Stimulated activated CD8-positive, alpha-beta memory T cell treated with anti-CD3 and anti-CD28 coated beads, Interleukin-2, amount 100 ng/mL, for 1 hour (primary cell): ENCODE results near the gene MAGI2.

ENCODE experiments used
- DNase-seq, 2 donors: peaks; one replicate each; pipeline ENCODE4 v3.0.0-alpha.2; 2020; ENCODE audit warnings: low read depth in 2 of 2

The MAGI2 gene

DNA sequence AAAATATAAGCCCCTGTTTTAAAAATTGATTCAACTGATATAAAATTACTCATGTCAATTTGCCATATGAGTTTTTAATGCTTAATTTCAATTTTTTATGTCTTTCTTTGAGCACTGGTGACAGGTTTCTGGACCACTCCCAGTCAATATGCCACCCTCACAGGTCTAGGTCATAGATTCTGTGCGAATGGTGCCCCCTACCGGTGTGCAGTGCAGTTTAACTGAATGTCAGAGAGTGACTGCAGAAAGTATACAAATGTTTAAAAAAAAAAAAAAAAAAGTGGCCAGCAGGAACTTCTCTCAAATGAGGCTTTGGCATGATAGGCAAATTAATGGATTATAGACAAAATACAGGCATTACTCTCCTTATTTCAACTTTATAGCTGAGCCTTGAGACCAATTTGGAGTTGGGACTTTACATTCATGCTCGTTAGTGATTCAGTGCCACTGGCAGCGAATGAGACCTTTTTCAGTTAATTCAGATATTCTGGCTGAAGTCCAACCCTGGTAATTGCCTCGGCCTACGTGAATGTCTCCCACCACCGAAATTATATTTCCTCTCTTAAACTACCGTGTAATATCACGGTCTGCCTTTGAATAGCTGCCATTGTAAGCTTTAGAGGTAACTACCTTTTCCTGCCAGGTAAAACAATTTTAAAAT is 1227.3 kb downstream of the MAGI2 start:
- no peak for DNase-seq

DNA sequence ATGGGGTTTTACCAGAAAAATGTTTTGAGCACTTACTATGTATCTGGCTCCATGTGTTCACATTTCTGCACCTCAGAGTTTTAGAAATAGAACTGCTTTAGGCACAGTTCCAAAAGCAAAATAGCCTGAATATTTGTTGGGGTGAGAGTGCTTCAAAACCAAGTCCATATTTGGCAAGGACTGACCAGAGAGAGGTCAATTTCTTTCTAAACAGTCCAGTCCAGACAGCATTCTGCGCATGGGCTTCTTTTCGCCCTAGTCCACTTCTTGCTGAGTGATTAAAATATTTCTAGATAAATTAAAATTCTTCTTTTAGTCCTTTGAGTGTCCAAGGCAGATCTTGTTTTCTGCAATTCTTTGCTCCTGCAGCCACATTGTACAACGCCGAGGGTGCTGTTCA is 1227.9 kb downstream of the MAGI2 start:
- no peak for DNase-seq

- no peak for DNase-seq
Observed at GRCh38 chr7:78224923-78225322, 1228.5 kb downstream of the MAGI2 start.

- no peak for DNase-seq
Observed at GRCh38 chr7:78223598-78223997, 1229.9 kb downstream of the MAGI2 start.

DNA sequence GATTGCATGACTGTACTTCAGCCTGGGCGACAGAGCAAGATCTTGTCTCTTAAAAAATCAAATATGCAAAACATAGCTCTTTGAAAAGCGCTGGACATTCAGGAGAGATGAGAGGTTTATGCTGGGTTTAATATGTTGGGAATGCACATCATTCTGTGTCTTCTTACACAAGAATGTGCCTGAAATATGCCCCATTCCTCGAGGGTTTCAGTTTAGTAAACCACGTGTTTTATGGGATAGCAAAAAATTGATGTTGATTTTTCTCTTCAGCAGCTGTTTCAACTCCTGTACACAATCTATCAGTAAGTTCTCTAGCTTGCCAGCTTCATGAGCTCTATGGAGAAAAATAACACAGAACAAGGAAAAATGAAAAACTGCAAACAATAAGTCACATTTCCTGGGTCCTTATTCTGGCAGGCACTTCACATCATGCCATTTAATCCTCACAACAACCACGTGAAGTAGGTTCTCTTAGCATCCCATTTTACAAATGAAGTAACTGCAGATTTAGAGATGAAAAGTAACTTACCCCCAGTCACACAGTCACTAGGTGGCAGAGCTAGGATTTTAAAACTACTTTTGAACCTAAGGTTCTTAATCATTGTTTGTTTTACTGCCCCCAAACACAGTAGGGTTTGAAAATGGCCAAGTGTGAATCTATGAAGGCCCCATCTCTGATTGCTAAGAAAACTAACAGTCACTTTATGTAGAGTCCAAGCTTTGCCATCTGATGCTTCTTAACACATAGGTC is 1231.3 kb downstream of the MAGI2 start:
- no peak for DNase-seq

DNA sequence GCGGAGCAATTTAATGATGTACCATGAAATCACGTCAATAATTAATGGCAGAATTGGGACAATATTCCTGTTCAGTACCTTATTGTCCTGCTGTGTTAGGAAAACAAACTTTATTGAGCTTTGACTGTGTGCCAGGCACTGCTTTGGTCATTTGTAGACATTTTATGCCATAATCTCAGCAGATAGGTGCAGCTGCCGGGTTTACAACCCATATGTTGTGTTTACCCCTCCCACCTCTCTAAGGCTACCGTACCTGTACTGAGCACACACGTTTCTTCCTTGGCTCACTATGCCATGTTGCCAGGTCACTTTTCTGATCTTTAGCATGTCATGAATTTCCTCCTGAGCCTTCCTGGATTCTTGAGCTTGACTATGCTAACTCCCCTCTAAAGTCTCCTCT is 1232.7 kb downstream of the MAGI2 start:
- no peak for DNase-seq

- no peak for DNase-seq
Observed at GRCh38 chr7:78218876-78219275, 1234.6 kb downstream of the MAGI2 start.

DNA sequence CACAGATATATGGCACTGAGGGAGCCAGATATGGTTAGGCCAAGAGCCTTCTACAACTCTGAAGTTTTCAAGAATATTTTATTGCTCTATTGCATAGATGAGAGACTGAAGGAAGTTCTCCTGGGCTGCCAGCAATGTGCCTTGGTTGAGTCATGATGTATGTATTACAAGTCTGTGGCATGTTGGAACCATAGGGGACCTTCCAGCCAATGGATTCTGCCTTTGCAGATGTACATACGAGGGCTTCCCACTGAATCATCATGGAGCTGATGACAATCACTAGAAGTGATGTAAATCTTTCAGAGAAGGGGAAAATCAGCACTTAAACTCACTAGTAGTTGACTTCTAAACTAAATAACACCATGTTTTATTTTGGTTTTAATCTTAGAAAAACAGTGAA is 1235.4 kb downstream of the MAGI2 start:
- no peak for DNase-seq

GRCh38 chr7:78215199-78215598 is 1238.3 kb downstream of the MAGI2 start:
- DNase-seq = no peak

DNA sequence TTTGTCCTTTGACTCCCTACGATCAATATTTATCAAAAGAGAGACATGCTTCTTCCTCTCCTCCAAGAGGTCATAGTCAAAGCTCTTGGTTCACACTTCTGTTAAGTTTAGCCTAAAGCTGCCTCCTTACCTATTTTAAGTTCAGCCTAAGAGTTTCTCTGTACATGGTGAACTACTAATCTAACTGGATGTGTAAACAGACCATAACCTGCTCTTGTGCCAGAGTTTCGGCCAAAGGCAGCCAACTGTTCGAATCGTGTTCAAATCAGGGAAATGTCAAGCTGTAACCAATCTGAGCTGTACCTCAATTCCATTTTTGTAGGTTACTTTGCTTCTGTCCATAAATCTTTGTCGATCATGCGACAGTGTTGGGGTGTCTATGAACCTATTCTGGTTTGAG is 1240.1 kb downstream of the MAGI2 start:
- DNase-seq = no peak

- no peak for DNase-seq
Observed at GRCh38 chr7:78212476-78213060, 1240.9 kb downstream of the MAGI2 start.

DNA sequence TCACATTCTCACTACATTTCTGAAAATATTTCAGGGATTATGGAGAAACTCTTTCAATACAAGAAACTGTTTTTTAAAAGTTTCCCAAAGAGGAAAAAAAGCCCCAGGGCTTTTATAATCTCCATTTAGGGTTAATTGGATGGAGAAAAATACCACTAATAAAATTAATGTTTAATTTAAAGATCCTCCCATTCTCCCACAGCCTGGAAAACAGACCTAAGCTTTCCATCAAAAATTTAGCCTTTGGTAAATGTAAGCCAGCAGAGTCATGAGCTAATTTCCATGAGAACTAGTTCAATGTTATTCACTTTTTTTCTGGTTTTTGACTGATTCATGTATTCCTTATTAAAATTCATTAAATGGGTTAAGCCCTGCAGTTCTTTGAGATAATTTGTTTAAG is 1246.2 kb downstream of the MAGI2 start:
- no peak for DNase-seq

GRCh38 chr7:78206769-78207168 is 1246.7 kb downstream of the MAGI2 start:
- DNase-seq = no peak

DNA sequence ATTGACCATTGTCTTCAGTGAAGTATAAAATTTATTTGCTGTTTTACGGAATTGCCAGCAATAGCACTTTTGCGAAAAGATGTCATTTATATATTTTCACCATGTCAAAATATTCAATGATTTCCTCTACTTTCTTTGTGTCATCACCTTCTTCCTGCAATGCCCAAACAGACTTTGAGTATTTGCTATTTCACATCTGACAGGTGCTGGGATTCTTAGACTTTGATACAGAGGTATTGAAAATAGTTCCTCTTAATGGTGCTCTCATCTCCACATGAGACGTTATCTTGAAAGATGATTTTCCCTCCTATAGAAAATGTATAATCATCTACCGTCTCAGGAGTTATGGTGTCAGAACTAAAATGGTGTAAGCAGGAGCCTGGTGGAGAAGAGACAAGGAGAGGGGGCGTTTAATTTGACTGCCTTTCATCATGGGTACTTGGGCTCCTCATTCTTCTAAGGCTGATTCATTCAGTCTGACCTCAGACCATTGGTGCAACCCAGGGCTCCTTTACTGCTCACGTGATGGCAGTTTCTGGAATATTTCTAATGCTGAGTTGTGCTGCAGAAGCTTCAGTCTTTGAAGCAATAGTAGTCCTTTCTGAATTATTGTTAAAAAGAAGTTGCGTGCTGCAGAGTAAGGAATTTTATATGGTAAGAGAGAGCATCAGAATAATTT is 1250.3 kb downstream of the MAGI2 start:
- no peak for DNase-seq

DNA sequence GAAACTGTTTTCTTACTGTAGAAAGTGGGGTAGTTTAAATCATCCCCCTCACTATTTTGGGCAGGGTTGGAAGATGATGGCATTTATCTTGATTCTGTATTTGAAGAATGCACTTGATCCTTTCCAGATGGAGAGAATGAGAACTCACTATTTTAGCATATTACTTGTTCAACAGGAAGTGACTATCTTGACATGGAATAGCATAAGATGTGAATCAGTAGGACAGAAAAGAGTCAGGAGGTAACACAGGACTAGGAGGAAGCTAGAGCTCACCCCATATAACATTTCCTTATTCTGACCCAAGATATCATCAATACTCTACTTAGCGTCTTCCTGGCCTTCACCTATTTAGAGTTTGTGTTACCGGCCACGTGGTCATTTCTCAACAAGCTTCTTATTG is 1254.7 kb downstream of the MAGI2 start:
- no peak for DNase-seq

- DNase-seq = no peak
Observed at GRCh38 chr7:78197447-78197846, 1256.0 kb downstream of the MAGI2 start.

DNA sequence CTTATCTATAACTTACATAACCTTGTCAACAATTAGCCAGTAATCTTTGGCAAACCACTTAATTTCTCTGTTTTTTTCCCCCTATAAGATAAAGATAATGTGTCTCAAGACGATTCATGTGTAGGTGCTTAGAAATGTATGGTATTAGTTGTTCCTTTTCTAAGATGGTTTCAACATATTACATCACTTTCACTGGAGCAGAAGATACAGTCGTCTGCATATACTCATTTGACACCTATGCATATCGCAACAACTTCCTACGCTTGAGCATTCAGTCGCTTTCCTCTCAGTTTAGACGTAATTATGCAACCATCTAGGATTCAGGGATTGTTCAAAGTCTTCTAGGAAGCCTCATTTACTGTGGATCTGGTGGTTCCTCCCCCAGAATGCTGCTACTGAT is 1258.2 kb downstream of the MAGI2 start:
- DNase-seq = no peak

GRCh38 chr7:78194611-78195010 is 1258.9 kb downstream of the MAGI2 start:
- no peak for DNase-seq

DNA sequence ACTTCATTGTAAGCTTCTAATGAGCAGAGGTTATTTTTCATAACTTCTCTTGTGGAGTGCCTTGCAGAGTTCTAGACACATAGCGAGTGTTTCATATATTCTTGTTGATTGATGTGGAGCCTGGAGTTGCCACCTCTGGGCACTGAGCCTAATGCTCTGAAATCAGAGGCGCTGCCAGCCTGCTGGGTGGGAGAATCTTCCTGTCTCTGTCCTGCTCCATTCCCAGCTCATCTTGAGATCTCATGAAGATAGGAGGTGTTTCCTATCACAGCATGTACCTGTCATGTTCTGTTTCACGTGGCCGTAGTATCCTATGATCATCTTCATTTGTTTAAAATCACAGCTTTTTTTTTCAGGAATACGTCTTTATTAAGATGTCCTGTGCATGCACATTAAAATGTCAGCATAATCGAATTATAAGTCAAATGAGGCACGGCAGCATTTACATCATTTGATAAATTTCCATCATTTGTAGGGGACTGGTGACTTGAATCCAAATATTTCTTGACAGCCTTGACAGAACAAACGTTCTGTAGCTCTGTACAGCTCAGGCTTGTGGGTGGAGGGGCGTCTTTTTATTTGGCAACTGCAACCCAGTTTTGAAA is 1261.9 kb downstream of the MAGI2 start:
- no peak for DNase-seq

DNA sequence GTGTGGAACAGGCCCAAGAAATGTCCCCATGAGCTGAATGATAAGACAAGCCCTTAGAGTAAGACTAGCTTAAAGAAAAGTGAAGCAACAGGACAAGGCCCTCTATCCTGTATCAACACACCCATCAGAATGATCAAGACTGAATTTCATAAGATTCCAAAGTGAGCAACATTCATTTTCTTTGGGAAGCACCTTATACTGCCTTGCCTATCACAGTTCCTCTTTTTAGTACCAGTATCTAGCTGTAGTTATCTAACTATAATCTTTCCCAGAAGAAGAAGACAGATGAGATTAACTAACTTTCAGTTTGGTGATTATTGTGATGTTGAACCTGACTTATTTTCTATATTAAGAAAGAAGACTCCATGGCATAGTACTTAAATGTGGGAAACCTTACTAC is 1263.7 kb downstream of the MAGI2 start:
- DNase-seq = no peak

DNA sequence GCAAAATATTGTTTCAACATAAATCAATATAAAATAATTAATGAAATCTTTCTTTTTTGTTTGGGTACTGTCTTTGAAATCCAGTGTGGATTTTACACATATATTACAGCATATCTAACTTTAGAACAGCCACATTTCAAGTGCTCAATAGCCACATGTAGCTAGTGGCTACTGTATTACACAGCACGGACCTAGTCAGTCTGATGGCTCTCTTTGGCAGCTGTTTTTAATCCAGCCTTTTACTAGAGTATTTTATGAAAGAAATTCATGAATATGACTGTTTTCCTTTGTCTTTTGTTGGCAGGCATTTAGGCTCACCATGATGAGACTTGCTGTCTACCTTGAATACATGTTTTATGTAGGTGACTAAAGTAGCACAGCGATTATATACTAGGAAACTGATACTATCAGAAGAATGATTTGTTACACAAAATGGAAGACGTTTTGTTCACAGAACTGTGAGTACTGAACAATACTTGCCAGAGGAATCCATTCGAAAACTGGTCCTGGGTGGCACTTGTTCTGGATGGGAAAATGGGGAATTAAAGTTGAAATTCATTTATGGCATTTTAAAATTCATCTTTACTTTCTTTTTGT is 1268.2 kb downstream of the MAGI2 start:
- no peak for DNase-seq

GRCh38 chr7:78184299-78184698 is 1269.2 kb downstream of the MAGI2 start:
- no peak for DNase-seq
